HG02973 (cell line): Measurements from ENCODE around the gene WDFY1.

Experiments
- ATAC-seq: cut with Tn5 transposase; IDR thresholded peaks from one replicate; pipeline ENCODE4 v1.9.1; 2021; ENCODE audit warnings: moderate library complexity; ENCODE audit not compliant: unreplicated experiment

WDFY1 gene

GRCh38 chr2:223930103-223930976, 14.8 kb downstream of the WDFY1 start:
- no peak for ATAC-seq

DNA sequence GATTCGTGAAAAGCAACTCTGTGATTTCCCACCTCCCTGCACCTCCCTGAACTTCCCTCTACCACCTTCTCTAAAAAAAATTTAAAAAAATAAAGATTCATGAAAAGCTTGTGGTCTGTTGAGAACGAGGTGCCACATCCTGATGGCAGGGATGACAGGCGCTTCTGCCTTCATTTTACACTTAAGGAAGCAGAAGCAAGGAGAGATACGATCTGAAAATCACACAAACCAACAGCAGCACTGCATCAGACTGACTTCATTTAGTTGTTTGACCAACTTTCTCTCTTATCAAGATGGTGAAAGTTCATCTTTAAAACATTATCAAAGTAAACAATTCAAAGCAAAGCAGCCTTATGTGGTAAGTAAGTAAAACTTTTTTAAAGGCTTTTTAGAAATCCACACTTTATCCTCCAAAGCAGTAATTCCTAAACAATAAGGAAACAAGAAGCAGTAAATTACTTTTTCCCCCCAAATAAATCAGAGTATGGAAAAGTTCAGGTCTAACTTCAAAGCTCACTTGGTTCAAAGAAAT, 15.5 kb downstream of the WDFY1 start:
- no peak for ATAC-seq

DNA sequence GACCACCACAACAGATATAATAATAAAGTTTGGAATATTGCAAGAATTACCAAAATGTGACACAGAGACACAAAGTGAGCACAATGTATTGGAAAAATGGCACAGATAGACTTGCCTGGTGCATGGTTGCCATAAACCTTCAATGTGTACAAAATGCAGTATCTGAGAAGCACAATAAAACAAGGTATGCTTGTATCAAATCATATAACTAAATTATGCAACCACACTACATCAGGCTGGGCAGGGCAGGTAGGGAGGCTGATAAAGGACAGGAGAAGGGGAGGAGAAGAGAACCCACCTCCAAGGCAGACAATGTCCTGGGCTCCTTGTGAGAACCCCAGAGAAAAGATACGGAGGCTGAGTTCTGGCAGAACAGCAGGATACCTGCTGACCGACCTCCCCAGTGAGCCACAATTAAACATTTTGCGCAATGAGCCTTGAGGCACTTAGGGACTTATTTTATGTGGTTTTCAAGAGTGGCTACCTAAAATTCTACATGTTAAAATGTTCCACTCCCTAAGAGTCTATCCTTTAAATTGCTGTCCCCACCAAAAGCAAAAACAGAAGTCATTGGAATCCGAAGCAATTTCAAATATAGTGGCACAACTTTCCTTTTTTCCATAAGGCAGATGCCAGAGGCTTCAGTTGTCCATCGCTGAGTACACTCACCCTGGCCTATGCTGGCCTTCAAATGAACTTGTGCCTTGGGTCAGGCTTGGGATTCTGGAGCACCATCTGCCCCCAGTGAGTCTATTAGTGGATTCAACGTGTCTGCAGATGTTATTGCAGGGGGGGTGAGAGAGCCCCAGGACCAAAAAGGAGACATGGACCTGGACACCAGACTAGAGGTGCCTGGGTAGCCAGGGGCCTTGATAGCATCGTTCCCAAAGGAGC, 16.8 kb downstream of the WDFY1 start:
- no peak for ATAC-seq

DNA sequence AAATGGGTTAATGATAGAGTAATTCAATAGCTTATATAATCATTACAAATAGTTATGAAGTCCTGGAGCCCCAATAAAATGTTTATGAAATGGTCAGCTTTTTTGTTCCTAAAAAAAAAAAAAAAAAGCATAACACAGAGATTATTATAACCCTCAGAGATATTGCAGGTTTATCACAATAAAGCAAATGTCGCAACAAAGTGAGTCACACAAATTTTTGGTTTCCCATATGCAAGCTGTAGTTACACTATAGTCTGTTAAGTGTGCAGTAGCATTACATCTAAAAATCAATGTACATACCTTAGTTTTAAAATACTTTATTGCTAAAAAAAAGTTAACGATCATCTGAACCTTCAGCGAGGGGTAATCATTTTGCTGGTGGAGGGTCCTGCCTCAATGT, 20.0 kb downstream of the WDFY1 start:
- ATAC-seq: no peak

- no peak for ATAC-seq
Measured at GRCh38 chr2:223923976-223924375, 21.2 kb downstream of the WDFY1 start.

DNA sequence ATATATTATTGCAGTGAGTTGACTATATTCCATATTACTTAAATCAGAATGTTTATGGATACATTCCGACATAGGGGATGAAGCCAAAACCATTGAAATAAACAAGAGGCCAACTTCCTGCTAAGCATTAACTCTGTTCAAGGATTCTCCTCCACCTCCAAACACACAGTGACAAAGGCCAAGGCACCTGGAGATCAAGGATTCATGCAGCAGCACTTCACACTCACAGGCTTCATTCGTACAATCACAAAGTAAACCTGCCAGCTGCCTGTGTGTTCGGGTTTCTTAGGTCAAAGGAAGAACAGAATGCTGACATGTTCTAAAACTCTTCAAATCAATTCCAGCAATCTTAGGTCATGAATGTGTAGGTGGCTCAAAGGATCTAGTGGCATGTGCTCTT, 22.8 kb downstream of the WDFY1 start:
- no peak for ATAC-seq

- no peak for ATAC-seq
Measured at GRCh38 chr2:223921204-223921603, 23.9 kb downstream of the WDFY1 start.

- ATAC-seq: no peak
Measured at GRCh38 chr2:223920109-223920508, 25.0 kb downstream of the WDFY1 start.

DNA sequence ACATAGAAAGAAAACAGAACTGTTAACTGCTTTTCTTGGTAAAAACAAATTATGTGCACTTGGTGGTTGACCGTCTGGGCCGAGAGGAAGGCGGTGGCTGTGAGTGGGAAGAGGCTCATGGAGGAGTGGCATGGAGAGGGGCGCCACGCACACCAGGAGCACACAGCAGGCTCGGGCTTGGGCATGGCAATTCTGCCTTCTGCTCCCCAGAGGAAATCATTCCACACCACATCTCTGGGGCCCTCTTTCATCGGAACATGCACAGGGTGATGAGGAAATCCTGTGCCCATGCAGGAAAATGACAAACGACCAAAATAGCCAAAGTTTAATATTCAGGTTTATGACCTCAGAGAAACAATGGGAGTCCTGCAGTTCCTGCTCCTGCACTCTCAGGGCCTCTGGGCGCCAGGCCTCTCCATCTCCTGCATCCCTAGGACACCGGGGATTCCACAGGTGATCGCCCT, 26.4 kb downstream of the WDFY1 start:
- no peak for ATAC-seq

DNA sequence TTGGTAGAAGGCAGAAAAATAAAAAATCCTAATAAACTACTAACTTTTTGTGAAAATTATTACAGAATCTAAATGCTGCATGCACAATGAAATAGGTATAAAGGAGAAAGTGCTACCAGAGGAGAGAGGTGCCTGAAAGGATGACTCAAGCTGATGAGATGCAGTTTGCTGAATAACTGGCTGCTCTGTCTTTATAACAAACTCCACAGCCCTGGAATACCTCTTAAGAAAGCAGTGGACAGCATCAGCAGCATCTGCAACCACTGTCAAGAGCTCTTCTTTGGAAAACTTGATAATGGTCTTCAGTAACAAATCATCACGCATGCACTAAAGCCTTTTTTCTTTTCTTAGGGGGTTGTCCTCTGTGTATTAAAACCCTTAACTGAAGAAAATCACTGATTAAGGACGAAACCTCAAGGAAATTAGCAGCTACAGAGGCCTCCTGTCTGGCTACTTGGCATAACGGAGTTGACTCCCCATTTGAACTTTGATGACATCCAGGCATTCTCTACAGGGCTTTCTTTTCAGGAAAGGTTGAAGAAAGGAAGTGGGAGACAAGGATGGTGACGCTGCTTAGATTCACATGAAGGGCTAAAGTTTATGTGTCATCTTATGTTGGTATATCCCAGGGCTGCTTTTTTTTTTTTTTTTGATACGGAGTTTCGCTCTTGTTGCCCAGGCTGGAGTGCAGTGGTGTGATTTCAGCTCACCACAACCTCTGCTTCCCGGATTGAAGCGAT, 28.8 kb downstream of the WDFY1 start:
- no peak for ATAC-seq

DNA sequence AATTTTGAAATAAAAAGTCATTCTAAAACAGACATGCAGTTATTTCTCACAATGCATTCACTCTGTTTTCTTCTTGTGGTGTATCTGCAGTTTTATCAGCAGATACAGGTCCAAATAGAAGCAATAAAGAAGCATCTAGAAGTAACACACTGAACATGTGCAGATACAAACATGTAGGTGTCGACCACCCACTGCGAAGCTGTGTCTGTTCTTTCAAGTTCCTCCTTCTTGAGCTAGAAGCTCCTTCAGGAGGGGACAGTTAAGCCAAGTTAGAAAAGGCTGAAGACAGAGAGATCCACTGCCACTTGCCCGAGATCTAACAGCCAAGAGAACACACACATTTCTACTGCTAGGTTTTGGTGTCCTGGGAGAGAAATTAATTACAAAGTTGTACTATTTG, 30.1 kb downstream of the WDFY1 start:
- ATAC-seq: no peak

GRCh38 chr2:223914324-223914723, 30.8 kb downstream of the WDFY1 start:
- ATAC-seq: no peak

GRCh38 chr2:223909001-223909741, 36.0 kb downstream of the WDFY1 start:
- no peak for ATAC-seq

- no peak for ATAC-seq
Measured at GRCh38 chr2:223908304-223908998, 36.7 kb downstream of the WDFY1 start.

DNA sequence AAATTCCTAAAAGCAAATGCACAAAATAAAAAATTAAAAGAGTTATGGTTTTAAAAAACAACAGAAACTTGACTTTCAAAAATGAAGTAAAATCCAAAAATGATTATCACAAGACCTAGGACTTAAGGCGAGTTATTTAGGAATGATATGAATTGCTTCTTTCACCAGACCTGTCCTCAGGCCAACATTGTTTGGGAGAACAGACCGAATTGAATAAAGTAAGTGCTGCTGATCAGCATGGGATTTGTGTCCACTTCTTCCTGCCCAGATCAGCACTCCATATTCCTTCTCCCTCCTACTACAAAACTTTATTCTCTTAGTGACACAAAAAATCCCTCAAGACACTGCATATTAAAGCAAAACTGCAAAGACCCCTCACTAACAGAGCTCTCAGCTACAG, 39.1 kb downstream of the WDFY1 start:
- no peak for ATAC-seq

DNA sequence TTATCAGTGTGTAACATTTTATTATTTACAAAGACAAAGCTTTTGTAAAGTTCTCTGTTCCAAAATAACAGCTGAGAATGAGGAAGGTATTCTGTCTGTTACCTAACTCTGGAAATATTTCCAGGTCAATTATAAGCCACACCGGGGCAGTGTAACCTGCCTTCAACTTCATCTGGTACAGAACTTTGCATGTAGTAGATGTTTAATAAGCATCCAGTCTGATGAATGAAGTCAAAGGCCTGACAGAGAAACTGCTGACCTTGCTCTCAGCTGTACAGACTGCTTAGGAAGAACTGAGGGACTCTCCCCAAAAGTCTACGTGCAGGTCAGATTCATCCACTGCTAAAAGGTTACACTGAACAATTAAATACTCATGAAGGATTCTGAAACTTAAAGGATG, 43.3 kb downstream of the WDFY1 start:
- no peak for ATAC-seq

DNA sequence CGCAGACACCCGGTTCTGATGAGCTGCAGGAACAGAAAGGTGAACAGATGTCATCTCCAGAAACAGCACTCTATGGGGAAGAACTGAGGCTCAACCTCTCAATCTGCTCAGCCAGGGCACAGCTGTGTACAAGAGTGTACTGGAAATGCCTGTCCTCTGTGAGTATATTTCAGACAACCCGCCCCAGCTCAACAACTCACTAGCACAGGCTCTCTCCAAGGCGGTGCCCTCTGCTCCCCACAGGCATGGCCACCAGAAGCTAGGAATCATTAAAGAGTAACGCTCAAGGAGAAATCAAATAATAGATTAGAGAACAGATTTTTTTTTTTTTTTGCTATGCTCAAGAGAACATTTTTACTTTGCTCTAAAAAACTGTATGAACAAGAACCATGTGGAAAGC, 43.8 kb downstream of the WDFY1 start:
- ATAC-seq: no peak

DNA sequence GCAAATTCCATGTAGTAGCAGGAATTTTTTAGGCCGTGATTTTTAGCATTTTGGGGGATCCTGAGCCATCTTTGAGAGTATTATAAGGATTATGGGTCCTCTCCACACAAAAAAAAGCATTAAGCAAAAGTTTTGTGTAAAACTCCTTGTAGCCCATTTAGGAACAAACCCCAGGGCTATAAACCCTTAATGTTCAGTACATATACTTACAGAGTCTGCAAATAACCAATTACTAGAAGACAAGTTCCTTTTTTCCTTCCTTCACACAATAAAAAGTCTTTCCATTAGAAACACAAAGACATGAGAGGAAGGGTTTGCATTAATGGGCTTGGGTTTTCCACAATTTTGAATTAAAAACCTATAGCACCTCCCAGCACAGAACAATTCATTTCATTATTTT, 44.6 kb downstream of the WDFY1 start:
- no peak for ATAC-seq

DNA sequence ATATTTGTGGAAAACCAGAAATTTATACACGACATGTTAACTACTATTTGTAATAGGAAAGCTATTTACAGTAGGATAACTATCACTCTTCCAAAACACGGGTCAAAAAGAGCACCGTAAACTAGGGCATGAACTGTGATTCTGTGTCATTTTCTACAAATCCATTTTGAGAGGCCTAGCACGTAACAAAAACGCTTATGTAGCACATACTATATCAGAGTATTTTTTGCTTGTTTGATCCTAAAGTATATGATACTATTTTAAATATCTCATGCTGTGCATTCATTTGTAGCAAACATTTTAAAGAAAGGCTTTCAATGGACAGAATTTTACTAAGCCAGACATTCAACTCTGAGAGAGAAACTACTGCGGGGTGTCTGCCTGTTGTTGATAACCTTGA, 45.1 kb downstream of the WDFY1 start:
- ATAC-seq: no peak
